ENCODE results near the gene PRICKLE4.

Gene PRICKLE4

DNA sequence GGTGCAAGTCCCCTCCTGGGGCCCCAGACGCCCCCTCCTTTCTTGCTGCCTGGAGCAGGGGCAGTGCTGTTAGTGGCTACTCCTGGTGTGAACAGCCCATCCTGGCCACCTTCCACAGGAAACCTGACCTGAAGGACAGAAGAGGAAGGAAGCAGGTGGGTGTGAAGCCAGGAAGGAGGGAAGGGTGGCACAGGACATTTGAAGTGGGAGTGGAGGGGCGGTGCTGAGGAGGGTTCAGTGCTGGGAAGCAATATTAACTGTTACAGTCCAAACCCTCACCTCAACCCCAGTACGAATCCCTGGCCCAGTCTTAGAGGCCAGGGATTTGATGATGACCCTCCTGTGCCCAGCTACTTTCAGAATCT, 766 bp downstream of the PRICKLE4 start (continued):
- TF ChIP-seq, protein P1, sequence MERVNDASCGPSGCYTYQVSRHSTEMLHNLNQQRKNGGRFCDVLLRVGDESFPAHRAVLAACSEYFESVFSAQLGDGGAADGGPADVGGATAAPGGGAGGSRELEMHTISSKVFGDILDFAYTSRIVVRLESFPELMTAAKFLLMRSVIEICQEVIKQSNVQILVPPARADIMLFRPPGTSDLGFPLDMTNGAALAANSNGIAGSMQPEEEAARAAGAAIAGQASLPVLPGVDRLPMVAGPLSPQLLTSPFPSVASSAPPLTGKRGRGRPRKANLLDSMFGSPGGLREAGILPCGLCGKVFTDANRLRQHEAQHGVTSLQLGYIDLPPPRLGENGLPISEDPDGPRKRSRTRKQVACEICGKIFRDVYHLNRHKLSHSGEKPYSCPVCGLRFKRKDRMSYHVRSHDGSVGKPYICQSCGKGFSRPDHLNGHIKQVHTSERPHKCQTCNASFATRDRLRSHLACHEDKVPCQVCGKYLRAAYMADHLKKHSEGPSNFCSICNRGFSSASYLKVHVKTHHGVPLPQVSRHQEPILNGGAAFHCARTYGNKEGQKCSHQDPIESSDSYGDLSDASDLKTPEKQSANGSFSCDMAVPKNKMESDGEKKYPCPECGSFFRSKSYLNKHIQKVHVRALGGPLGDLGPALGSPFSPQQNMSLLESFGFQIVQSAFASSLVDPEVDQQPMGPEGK (CRISPR knock-in tag; IDR thresholded peaks at IDR 0.05; ENCODE audit: borderline replicate concordance), result no peak

- ATAC-seq, result no peak
- no peak for TF ChIP-seq ESRRG (CRISPR knock-in tag; IDR thresholded peaks at IDR 0.05)
Measured at GRCh38 chr6:41783106-41783780, 2.7 kb downstream of the PRICKLE4 start.

- TF ChIP-seq ISL1 (CRISPR knock-in tag; IDR thresholded peaks at IDR 0.05) (no peak), BACH2 (CRISPR knock-in tag; IDR thresholded peaks at IDR 0.05; ENCODE audit: borderline replicate concordance) (no peak), TOX (CRISPR knock-in tag; IDR thresholded peaks at IDR 0.05; ENCODE audit: borderline replicate concordance) (no peak), TCF4 (CRISPR knock-in tag; IDR thresholded peaks at IDR 0.05; ENCODE audit: borderline replicate concordance) (no peak), ARNTL (CRISPR knock-in tag; IDR thresholded peaks at IDR 0.05; ENCODE audit: borderline replicate concordance, low read depth) (no peak), POU6F1 (CRISPR knock-in tag; IDR thresholded peaks at IDR 0.05; ENCODE audit: borderline replicate concordance, low read depth) (no peak), ZFP3 (CRISPR knock-in tag; IDR thresholded peaks at IDR 0.05) (no peak), SNAI2 (CRISPR knock-in tag; IDR thresholded peaks at IDR 0.05) (no peak)
- TF ChIP-seq, protein P2, sequence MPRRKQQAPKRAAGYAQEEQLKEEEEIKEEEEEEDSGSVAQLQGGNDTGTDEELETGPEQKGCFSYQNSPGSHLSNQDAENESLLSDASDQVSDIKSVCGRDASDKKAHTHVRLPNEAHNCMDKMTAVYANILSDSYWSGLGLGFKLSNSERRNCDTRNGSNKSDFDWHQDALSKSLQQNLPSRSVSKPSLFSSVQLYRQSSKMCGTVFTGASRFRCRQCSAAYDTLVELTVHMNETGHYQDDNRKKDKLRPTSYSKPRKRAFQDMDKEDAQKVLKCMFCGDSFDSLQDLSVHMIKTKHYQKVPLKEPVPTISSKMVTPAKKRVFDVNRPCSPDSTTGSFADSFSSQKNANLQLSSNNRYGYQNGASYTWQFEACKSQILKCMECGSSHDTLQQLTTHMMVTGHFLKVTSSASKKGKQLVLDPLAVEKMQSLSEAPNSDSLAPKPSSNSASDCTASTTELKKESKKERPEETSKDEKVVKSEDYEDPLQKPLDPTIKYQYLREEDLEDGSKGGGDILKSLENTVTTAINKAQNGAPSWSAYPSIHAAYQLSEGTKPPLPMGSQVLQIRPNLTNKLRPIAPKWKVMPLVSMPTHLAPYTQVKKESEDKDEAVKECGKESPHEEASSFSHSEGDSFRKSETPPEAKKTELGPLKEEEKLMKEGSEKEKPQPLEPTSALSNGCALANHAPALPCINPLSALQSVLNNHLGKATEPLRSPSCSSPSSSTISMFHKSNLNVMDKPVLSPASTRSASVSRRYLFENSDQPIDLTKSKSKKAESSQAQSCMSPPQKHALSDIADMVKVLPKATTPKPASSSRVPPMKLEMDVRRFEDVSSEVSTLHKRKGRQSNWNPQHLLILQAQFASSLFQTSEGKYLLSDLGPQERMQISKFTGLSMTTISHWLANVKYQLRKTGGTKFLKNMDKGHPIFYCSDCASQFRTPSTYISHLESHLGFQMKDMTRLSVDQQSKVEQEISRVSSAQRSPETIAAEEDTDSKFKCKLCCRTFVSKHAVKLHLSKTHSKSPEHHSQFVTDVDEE (CRISPR knock-in tag; IDR thresholded peaks at IDR 0.05), result no peak
- TF ChIP-seq, protein P1 (CRISPR knock-in tag; IDR thresholded peaks at IDR 0.05; ENCODE audit: borderline replicate concordance), result no peak
- ATAC-seq, result no peak
Measured at GRCh38 chr6:41784581-41785171, 4.1 kb downstream of the PRICKLE4 start.

DNA sequence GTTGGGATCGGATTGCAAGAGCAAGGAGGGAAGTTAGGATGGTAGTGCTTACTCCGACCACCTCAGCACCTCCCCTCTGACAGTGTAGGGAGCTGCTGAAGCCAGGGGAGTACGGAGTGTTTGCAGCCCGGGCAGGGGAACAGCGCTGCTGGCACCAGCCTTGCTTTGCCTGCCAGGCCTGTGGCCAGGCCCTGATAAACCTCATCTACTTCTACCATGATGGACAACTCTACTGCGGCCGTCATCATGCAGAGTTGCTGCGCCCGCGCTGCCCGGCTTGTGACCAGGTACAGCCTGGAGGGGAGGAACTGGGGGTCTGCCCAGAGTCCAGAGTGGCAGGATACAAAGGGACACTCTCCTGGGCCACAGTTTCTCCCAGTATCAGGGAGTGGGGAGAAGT, 4.7 kb downstream of the PRICKLE4 start:
- ATAC-seq, result no peak

More for the DNA sequence above, 4.7 kb downstream of the PRICKLE4 start:
- no peak for TF ChIP-seq PPARA (CRISPR knock-in tag; IDR thresholded peaks at IDR 0.05; ENCODE audit: borderline replicate concordance)
- no peak for TF ChIP-seq SNAI2 (CRISPR knock-in tag; IDR thresholded peaks at IDR 0.05)
- no peak for TF ChIP-seq CSRNP3 (CRISPR knock-in tag; IDR thresholded peaks at IDR 0.05)
